Frontal cortex (tissue), 4 donors: ENCODE measurements around the gene HGFAC. TPM values are rescaled to one million over a fixed set of nuclear protein-coding genes. Genes with fewer than 3 reads are reported as not detected.
A peak's percentile ranks its signal among the peaks of the same experiment; 100 is the strongest.
"Not testable (repeated sequence)": the region's sequence is repeated elsewhere in the genome, so short reads cannot be mapped to it uniquely, and the experiment has no call there.

Source experiments
- DNase-seq, 2 donors: peaks; one replicate each; pipeline ENCODE4 v3.0.0; 2012; ENCODE audit warnings: low spot score in 2 of 2
- FAIRE-seq: peaks from 2 replicates; lab custom pipeline; 2012; peaks lifted over from hg19 to GRCh38; lab: Jason Lieb, UNC
- total RNA-seq: library from RNA; depleted of rRNA; stranded (reverse); fragments of >200 nt; gene quantifications from one replicate; pipeline ENCODE4 v1.2.3, GENCODE V29; 2014
- donor health status: control.
- donor health status: control.
- donor health status: control.

HGFAC gene
- total RNA-seq, 1 donor from 2014 or later = 1.6 TPM

DNA sequence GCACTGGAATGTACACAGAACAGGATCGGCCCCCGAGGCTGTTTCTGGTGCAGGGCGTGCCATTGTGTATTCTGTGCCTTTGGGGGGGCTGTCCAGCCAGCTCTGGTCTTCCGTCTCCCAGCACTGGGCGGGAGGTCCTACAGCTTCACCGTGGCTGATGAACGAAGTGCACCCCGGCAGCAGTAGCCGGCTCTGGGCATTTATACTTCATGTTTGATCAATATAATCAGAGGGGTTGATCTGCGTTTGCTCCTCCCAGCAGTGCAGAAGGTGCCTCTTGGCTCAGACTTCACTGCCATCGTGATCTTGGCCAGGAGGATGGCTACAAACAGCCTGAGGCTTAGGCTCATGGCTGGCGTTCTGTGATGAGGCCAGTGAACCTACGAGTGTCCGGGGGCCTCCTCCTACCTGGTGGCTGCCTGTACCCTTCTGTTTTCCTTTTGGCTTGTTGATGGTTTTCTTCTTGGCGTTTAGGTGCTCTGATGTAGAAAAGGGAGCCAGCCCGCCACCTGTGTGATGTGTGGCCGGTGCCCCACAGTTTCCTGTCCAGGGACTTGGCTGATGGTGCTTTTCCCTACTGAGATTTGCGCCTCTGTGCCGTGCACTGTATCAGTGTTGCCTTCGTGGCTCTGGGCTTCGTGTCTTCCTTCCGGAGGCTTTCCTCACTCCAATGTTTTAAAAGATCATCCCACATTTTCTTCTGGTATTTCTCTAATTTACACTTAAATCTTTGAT lies 31.2 kb upstream of the HGFAC start:
- FAIRE-seq (no peak), DNase-seq (no peak)

DNA sequence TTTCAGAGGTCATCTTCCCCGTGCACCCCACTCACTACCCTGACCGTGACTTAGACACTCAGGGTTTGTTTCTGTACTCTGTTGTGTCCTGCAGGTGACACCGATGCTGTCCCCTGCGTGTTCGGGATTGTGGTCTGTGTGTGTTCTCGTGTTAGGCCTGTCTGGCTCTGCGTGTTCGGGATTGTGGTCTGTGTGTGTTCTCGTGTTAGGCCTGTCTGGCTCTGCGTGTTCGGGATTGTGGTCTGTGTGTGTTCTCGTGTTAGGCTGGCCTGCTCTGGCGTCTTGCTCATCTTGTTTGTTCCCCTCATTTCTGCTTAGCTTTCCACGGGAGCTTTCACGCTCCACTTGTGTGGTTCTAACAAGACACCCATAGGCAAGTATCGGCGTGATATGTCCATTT lies 30.6 kb upstream of the HGFAC start:
- not testable (repeated sequence) for DNase-seq, FAIRE-seq

DNA sequence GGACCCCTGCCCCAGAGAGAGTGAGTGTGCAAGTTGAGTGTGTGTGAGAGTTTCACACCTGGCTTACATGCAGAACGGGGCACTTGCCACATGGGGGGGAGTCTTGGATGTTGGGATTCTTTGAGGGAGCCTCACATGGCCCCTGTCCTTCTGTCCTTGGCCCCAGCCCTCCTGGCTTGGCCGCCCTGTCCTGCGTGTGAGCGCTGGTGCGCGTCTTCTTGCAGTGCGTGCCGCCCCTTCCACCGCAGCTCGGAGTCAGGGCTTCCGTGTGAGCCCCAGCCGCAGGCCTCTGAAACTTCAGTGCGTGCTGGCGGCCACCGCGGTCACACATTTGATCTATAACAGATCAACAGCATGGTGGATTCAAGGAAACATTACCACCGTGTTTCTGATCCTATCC lies 30.1 kb upstream of the HGFAC start:
- DNase-seq (no peak), FAIRE-seq (no peak)

DNA sequence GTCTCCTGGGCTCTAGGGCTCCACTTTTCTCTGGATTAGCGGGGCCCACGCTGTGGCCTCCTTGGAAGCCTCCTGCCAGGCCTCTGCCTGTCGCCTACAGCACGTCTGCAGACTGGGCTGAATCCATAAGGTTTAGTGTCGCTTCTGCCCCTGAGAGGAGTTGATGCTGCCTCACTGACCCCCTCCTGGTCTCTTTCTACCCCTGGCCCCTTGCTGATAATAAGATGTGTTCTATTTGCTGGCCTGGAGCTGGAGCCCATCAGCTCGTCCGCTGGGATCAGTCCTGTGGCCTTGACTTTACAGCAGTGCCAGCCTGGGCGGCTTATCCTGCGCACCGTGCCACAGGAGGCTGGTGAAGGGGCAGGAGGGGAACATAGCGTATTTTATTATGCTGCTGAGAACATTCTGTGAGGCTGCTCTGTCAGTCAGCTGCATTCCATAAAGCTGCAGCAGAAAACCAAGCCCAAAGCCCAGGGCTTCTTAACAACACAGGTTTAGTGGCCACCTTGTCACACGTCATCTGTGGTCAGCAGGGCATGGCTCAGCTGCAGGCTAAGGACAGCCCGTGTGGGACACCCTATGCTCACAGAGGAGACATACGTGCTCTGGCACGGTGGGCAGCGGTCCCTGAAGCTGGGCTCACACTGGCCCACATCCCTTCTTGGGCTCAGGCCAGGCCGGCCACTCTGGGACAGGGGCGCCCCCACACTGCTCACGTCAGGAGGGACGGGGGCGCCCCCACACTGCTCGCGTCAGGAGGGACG lies 29.3 kb upstream of the HGFAC start:
- no peak for DNase-seq
- FAIRE-seq = no peak

DNA sequence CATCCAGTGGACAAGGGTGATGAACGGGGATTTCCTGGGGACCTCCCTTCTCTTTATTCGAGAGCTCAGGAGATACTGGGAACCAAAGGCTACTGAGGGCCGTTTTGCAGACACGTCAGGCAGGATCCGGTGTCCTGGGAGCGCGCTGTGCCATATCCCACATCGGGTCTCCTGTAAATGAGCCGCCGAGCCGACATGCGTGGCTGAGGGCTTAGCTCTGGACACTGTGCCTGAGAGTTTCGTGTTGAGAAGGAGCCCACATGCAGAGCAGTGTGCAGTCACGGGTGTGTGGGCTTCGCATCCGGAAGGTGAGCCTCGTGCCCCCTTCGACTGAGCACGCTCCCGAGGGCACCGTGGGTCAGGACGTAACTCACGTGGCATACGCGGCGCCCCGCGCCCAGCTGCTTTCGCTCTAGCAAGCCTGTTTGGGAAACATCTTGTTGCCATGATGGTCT lies 28.5 kb upstream of the HGFAC start:
- DNase-seq (no peak), FAIRE-seq (no peak)

- DNase-seq (no peak), FAIRE-seq (no peak)
These were observed 27.9 kb upstream of the HGFAC start for GRCh38 chr4:3413675-3414420.

DNA sequence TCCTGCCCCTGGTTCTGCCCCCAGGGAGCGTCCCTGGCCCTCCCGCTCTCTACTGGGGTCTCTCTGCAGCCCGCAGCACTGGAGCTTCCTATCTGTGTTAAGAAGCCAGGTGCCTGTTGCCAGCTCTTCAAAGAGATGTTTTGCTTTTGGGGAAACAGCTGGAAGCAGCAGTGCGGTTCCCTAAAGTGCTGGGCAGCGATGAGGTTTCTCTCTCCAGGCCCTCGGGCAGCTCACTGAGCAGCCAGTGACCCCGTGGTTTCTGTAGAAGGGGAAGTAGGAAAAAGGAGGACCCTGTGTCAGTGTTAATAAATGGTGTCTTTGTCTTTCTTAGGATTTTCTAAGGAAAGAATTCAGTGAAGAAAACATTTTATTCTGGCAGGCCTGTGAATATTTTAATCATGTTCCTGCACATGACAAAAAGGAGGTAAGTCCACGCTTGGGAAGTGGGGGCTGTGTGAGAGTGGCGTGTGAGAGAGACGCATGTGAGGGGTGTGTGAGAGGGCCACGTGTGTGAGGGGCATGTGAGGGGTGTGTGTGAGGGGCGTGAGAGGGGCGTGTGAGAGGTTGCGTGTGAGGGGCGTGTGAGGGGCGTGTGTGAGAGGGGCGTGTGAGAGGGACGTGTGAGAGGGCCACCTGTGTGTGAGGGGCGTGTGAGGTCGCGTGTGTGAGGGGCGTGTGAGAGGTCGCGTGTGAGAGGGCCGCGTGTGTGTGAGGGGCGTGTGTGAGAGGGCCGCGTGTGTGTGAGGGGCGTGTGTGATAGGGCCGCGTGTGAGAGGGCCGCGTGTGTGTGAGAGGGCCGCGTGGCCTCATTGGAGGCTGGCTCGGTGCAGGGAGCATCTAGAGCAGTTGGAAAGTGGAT lies 27.1 kb upstream of the HGFAC start:
- FAIRE-seq = no peak
- DNase-seq = peak; percentile 60 to 71

DNA sequence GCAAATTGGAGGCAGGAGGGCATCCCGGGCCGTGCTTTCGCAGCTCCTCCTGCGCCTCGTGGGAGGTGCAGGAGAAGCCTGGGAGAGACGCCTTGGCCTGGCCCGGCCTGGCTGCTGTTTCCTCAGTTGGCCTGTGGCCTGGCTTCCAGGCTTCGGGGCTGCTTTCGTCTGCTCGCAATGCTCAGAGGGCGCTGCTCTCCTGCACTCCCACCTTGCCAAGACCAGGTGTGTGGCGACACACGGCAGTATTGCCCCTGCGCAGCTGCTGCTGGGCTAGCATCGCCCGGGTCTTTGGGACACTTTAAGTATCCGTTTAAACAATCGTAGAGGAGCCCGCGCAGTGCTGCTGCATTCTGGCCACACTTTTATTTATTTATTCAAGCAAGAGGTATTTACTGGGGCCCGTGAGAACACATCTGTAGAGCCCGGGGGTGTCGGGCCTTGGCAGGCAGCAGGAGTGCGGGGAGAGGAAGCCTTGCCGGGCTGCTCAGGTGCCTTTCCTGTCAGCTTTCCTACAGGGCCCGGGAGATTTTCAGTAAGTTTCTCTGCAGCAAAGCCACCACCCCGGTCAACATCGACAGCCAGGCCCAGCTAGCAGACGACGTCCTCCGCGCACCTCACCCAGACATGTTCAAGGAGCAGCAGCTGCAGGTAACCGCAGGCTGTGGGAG lies 26.2 kb upstream of the HGFAC start:
- DNase-seq (no peak), FAIRE-seq (no peak)

GRCh38 chr4:3416270-3416669 lies 25.5 kb upstream of the HGFAC start:
- no peak for DNase-seq
- FAIRE-seq = no peak

- DNase-seq = no peak
- FAIRE-seq = no peak
These were observed 24.9 kb upstream of the HGFAC start for GRCh38 chr4:3416821-3417221.

- DNase-seq = no peak
- FAIRE-seq = no peak
These were observed 24.3 kb upstream of the HGFAC start for GRCh38 chr4:3417448-3417847.

- no peak for FAIRE-seq
- no peak for DNase-seq
These were observed 23.6 kb upstream of the HGFAC start for GRCh38 chr4:3418029-3418762.

DNA sequence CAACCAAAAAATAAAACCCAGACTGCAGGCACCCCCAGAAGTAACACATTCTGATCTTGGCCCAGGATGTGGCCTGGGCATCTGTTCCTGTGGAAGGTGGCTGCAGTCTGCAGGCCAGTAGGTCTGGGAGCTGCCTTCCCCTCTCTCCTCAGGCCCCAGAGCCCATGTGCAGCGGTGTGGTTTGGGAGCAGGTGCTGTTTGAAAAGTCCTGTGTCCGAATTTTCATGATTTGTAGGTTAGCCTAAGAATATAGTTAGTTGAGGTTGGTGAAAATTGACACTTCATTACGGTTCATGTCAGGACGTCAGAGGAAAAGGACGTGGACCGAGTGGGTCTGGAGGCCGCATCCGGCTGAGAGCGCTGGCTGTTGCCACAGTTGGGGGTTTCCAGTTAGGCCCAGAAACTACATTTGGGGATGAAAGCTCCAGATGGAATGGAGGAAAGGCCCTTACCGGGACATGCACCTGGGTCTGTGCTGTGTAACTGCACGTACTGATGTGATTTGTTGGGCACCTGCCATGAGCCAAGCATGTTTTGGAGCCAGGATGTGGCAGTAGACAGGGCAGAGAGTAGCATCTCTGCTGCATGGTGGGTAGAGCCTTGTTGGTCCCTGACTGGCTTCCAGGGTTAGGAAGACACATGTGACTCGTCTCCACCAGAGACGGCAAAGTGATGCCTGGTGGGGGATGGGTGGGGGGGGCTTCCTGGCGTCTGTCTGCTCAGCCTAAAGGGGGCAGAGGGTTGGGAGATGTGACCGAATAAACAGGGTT lies 21.7 kb upstream of the HGFAC start:
- FAIRE-seq (no peak), DNase-seq (no peak)

- DNase-seq = no peak
- no peak for FAIRE-seq
These were observed 21.2 kb upstream of the HGFAC start for GRCh38 chr4:3420606-3420955.

DNA sequence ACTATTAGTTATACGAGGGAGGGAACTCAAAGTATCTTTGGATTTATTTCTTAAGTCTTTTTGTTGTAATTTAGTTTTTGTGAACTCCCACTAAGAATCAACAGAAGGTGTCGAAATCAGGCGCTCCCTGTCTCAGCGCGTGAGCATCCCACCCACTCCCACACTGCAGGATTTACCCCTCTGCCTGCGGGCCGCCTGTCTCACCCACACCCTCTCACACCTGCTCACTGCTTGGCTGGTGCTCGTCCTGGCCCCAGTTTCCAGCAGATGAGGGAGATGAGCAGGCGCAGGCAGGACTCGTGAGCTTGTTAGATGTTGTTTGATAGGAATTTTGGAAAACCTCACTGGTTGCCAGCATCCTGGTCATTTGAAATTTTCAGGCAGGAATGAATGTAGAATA lies 20.8 kb upstream of the HGFAC start:
- DNase-seq (no peak), FAIRE-seq (no peak)

GRCh38 chr4:3421470-3421869 lies 20.3 kb upstream of the HGFAC start:
- FAIRE-seq = no peak

GRCh38 chr4:3422241-3422801 lies 19.4 kb upstream of the HGFAC start:
- DNase-seq (no peak), FAIRE-seq (no peak)

More at GRCh38 chr4:3421470-3421869, 20.3 kb upstream of the HGFAC start:
- no peak for DNase-seq
